Neural cell (in vitro differentiated cells): ENCODE measurements around the gene GDI1. TPM values are rescaled to one million over a fixed set of nuclear protein-coding genes. Genes with fewer than 3 reads are reported as not detected.

ENCODE experiments used
- H2AFZ ChIP-seq: fragments of 200-600, 300-800 bp; sonication (generic), shearing (Covaris generic); 2 replicates; pipeline ENCODE4 v1.6.0; 2014; ENCODE audit warnings: low read depth, mild to moderate bottlenecking, antibody characterized with exemption, low read length, moderate library complexity
- H3F3A ChIP-seq: fragments of 200-600 bp; shearing (Covaris generic); 2 replicates; pipeline ENCODE4 v1.6.1; 2016; ENCODE audit warnings: mild to moderate bottlenecking, moderate library complexity, mixed read lengths, antibody characterized with exemption, low read length; ENCODE audit not compliant: insufficient read depth, poor library complexity, severe bottlenecking
- H3K27ac ChIP-seq: fragments of 200-600, 300-800 bp; sonication (generic), shearing (Covaris generic); 2 replicates; pipeline ENCODE4 v1.5.1; 2014; ENCODE audit warnings: mild to moderate bottlenecking, low read length, moderate library complexity
- H3K27me3 ChIP-seq: fragments of 300-800, 200-600 bp; sonication (generic), shearing (Covaris generic); 2 replicates; pipeline ENCODE4 v1.6.0; 2014; ENCODE audit warnings: mild to moderate bottlenecking, low read depth, low read length, moderate library complexity; ENCODE audit not compliant: insufficient read depth
- H3K36me3 ChIP-seq: fragments of 300-800, 200-600 bp; sonication (generic), shearing (Covaris generic); 2 replicates; pipeline ENCODE4 v1.5.1; 2014; ENCODE audit warnings: mild to moderate bottlenecking, antibody characterized with exemption, low read length, moderate library complexity; ENCODE audit not compliant: insufficient read depth
- H3K4me2 ChIP-seq: fragments of 300-800, 200-600 bp; sonication (generic), shearing (Covaris generic); 2 replicates; pipeline ENCODE4 v1.6.0; 2014; ENCODE audit warnings: mild to moderate bottlenecking, low read length
- H3K4me3 ChIP-seq: fragments of 300-800, 200-600 bp; sonication (generic), shearing (Covaris generic); 2 replicates; pipeline ENCODE4 v1.5.1; 2014; ENCODE audit warnings: mild to moderate bottlenecking, low read length, moderate library complexity
- H3K79me2 ChIP-seq: fragments of 200-600 bp; shearing (Covaris generic); replicated peaks from 2 replicates; pipeline ENCODE4 v1.6.0; 2014; ENCODE audit warnings: mild to moderate bottlenecking, low read length, moderate library complexity; ENCODE audit not compliant: insufficient read depth
- H3K9ac ChIP-seq: fragments of 300-800, 200-600 bp; sonication (generic), shearing (Covaris generic); 2 replicates; pipeline ENCODE4 v1.6.1; 2016; ENCODE audit warnings: mild to moderate bottlenecking, low read length, mixed read lengths
- H3K9me2 ChIP-seq: fragments of 200-600 bp; shearing (Covaris generic); 2 replicates; pipeline ENCODE4 v1.6.1; 2016; ENCODE audit warnings: mild to moderate bottlenecking, low read length, mixed read lengths; ENCODE audit not compliant: insufficient read depth
- H3K9me3 ChIP-seq: fragments of 200-600, 300-800 bp; sonication (generic), shearing (Covaris generic); 2 replicates; pipeline ENCODE4 v1.6.1; 2016; ENCODE audit warnings: mild to moderate bottlenecking, mixed run types, low read length, moderate library complexity, mixed read lengths
- H4K20me1 ChIP-seq: fragments of 200-600 bp; shearing (Covaris generic); 2 replicates; pipeline ENCODE4 v1.6.1; 2016; ENCODE audit warnings: mild to moderate bottlenecking, mixed run types; ENCODE audit not compliant: insufficient read depth
- EP300 ChIP-seq: fragments of 450-650 bp; conservative IDR thresholded peaks from 2 replicates; pipeline ENCODE4 v1.6.1; 2014; ENCODE audit warnings: antibody characterized with exemption, mild to moderate bottlenecking, moderate library complexity; ENCODE audit not compliant: poor library complexity, severe bottlenecking
- EZH2 ChIP-seq: fragments of 200-600, 300-800 bp; shearing (Covaris generic), sonication (generic); IDR thresholded peaks from 2 replicates; pipeline ENCODE4 v1.6.1; 2014; ENCODE audit warnings: antibody characterized with exemption, low read length, borderline replicate concordance, mild to moderate bottlenecking; ENCODE audit not compliant: insufficient read depth, poor library complexity, severe bottlenecking
- MXI1 ChIP-seq: fragments of 450-650 bp; conservative IDR thresholded peaks from 2 replicates; pipeline ENCODE4 v1.6.1; 2014; ENCODE audit warnings: antibody characterized with exemption, mild to moderate bottlenecking; ENCODE audit not compliant: poor library complexity, severe bottlenecking
- POLR2AphosphoS5 ChIP-seq: IDR thresholded peaks from 2 replicates; pipeline ENCODE4 v1.6.1; 2012
- RAD21 ChIP-seq: fragments of 450-650 bp; conservative IDR thresholded peaks from 2 replicates; pipeline ENCODE4 v1.6.1; 2014; ENCODE audit warnings: antibody characterized with exemption, mild to moderate bottlenecking, moderate library complexity
- SMC3 ChIP-seq: fragments of 450-650 bp; conservative IDR thresholded peaks from 2 replicates; pipeline ENCODE4 v1.6.1; 2014; ENCODE audit warnings: antibody characterized with exemption, mild to moderate bottlenecking, moderate library complexity; ENCODE audit not compliant: poor library complexity
- TAF1 ChIP-seq: IDR thresholded peaks from 2 replicates; pipeline ENCODE4 v1.6.1; 2012; ENCODE audit warnings: low read depth
- polyA plus RNA-seq: library from polyadenylated mRNA; depleted of rRNA; stranded (reverse); fragments of >200 nt; gene quantifications from 2 replicates; pipeline ENCODE4 v1.2.3, GENCODE V29; 2014
- TF ChIP-seq, protein P1 (sequence below): fragments of 450-650 bp; IDR thresholded peaks from 2 replicates; pipeline ENCODE4 v1.5.1; 2014; ENCODE audit warnings: antibody characterized with exemption, mild to moderate bottlenecking, moderate library complexity; ENCODE audit not compliant: poor library complexity, severe bottlenecking
- TF ChIP-seq, protein P2 (sequence below): IDR thresholded peaks from 2 replicates; pipeline ENCODE4 v1.6.1; 2012; ENCODE audit warnings: borderline replicate concordance

GDI1 gene
- polyA plus RNA-seq, 1 donor from 2014 or later = 370 TPM

DNA sequence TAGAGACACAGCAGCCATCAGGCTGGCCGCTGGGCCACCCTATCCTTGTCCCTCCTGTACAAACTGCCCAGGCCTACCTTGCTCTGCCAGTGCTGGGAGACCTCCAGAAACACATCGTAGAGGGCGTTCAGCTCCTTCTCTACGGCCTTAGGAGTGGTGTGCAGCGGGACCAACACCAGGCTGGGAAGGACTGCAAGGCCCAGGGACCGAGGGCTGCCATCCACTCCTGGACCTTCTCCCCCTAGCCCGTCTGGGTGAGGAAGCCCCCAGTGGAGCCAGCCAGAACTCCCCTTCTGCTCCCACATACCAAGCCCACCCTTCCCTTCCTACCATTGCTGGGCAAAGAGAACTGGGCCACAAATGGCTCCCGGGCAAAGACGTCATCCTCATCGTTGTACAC is 33.8 kb upstream of the GDI1 start:
- Histone ChIP-seq H3K79me2 (peaks cover 4% of the 10 kb centered on the region), H3K9ac (no peak overlapping the region), H3K4me3 (no peak overlapping the region), H3K9me2 (no peaks in the 10 kb centered on the region), H3K27me3 (no peaks in the 10 kb centered on the region), H3K9me3 (no peaks in the 10 kb centered on the region), H3K36me3 (no peaks in the 10 kb centered on the region), H3K4me2 (no peak overlapping the region), H3K27ac (no peak overlapping the region), H2AFZ (no peak overlapping the region), H4K20me1 (peaks cover 5% of the 10 kb centered on the region), H3F3A (no peaks in the 10 kb centered on the region)
- TF ChIP-seq SMC3 = no peak
- TF ChIP-seq RAD21 = no peak
- TF ChIP-seq MXI1 = no peak
- no peak for TF ChIP-seq EP300
- no peak for TF ChIP-seq TAF1
- TF ChIP-seq EZH2 = no peak
- no peak for TF ChIP-seq POLR2AphosphoS5
- TF ChIP-seq, protein P1, sequence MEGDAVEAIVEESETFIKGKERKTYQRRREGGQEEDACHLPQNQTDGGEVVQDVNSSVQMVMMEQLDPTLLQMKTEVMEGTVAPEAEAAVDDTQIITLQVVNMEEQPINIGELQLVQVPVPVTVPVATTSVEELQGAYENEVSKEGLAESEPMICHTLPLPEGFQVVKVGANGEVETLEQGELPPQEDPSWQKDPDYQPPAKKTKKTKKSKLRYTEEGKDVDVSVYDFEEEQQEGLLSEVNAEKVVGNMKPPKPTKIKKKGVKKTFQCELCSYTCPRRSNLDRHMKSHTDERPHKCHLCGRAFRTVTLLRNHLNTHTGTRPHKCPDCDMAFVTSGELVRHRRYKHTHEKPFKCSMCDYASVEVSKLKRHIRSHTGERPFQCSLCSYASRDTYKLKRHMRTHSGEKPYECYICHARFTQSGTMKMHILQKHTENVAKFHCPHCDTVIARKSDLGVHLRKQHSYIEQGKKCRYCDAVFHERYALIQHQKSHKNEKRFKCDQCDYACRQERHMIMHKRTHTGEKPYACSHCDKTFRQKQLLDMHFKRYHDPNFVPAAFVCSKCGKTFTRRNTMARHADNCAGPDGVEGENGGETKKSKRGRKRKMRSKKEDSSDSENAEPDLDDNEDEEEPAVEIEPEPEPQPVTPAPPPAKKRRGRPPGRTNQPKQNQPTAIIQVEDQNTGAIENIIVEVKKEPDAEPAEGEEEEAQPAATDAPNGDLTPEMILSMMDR = no peak
- TF ChIP-seq, protein P2, sequence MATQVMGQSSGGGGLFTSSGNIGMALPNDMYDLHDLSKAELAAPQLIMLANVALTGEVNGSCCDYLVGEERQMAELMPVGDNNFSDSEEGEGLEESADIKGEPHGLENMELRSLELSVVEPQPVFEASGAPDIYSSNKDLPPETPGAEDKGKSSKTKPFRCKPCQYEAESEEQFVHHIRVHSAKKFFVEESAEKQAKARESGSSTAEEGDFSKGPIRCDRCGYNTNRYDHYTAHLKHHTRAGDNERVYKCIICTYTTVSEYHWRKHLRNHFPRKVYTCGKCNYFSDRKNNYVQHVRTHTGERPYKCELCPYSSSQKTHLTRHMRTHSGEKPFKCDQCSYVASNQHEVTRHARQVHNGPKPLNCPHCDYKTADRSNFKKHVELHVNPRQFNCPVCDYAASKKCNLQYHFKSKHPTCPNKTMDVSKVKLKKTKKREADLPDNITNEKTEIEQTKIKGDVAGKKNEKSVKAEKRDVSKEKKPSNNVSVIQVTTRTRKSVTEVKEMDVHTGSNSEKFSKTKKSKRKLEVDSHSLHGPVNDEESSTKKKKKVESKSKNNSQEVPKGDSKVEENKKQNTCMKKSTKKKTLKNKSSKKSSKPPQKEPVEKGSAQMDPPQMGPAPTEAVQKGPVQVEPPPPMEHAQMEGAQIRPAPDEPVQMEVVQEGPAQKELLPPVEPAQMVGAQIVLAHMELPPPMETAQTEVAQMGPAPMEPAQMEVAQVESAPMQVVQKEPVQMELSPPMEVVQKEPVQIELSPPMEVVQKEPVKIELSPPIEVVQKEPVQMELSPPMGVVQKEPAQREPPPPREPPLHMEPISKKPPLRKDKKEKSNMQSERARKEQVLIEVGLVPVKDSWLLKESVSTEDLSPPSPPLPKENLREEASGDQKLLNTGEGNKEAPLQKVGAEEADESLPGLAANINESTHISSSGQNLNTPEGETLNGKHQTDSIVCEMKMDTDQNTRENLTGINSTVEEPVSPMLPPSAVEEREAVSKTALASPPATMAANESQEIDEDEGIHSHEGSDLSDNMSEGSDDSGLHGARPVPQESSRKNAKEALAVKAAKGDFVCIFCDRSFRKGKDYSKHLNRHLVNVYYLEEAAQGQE = no peak

DNA sequence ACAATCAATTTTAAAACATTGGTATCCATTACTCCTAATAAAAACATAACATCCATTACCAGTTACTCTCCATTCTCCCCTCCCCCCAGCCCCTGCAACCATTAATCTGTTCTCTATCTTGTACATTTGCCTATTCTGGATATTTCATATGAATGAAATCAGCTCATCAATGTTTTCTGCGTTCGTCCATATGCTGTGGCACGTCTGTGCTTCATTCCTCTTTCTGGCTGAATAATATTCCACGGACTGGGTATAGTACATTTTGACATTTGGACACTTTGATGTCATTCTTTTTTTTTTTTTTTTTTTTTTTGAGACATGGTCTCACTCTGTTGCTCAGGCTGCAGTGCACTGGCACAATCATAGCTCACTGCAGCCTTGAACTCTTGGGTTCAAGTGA is 33.1 kb upstream of the GDI1 start:
- Histone ChIP-seq H3K27ac (no peak overlapping the region), H4K20me1 (peaks cover 4% of the 10 kb centered on the region), H3K9ac (no peak overlapping the region), H3K36me3 (no peaks in the 10 kb centered on the region), H3K4me3 (no peak overlapping the region), H3K79me2 (peaks cover 4% of the 10 kb centered on the region), H3K27me3 (no peaks in the 10 kb centered on the region), H3F3A (no peaks in the 10 kb centered on the region), H3K9me2 (no peaks in the 10 kb centered on the region), H3K4me2 (no peak overlapping the region), H2AFZ (no peak overlapping the region), H3K9me3 (no peaks in the 10 kb centered on the region)
- TF ChIP-seq, protein P1 = no peak
- no peak for TF ChIP-seq TAF1
- no peak for TF ChIP-seq EZH2
- TF ChIP-seq MXI1 = no peak
- TF ChIP-seq POLR2AphosphoS5 = no peak
- no peak for TF ChIP-seq SMC3
- no peak for TF ChIP-seq RAD21
- TF ChIP-seq EP300 = no peak
- TF ChIP-seq, protein P2 = no peak
